ENCODE data around the gene KRT23.

Gene KRT23

DNA sequence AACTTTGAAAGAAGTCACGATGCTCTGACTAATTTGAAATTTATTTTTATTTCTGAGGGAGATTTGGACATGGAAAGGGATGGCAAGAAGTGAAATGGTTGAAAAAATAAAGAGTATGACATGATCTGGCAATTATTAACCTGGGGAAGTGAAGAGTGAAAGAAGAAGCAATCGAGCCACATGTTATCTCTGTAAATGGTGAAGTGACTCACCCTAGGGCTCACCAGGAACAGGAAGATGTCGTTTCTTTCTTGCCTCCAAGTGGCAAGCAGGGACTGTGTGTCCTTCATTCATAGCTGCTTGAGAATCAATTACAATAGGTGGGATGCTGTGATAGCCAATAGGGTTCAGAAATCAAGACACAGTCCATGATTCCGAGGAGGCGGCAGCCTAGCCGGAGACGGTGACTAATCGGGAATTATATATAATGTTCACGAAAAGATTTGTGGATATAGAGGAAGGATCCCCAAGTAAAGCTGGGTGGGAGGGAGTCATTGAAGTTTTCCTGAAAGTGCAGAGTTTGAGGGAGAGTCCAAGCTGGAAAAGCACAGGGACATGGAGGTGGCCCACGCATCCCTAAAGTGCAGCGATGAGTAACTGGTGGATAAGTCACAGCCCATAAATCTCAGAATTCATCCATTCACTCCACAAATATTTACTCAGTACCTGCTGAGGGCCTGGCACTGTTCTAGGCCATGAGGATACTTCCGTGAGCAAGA is 34.2 kb downstream of the KRT23 start:
- TF ChIP-seq MYC (IDR thresholded peaks at IDR 0.05; ENCODE audit: low read depth, low read length) (no peak), POLR2A (IDR thresholded peaks at IDR 0.05; ENCODE audit: extremely low read depth, insufficient read length) (no peak)
- TF ChIP-seq, protein P1, sequence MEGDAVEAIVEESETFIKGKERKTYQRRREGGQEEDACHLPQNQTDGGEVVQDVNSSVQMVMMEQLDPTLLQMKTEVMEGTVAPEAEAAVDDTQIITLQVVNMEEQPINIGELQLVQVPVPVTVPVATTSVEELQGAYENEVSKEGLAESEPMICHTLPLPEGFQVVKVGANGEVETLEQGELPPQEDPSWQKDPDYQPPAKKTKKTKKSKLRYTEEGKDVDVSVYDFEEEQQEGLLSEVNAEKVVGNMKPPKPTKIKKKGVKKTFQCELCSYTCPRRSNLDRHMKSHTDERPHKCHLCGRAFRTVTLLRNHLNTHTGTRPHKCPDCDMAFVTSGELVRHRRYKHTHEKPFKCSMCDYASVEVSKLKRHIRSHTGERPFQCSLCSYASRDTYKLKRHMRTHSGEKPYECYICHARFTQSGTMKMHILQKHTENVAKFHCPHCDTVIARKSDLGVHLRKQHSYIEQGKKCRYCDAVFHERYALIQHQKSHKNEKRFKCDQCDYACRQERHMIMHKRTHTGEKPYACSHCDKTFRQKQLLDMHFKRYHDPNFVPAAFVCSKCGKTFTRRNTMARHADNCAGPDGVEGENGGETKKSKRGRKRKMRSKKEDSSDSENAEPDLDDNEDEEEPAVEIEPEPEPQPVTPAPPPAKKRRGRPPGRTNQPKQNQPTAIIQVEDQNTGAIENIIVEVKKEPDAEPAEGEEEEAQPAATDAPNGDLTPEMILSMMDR (IDR thresholded peaks at IDR 0.05; ENCODE audit: low read depth, low read length): no peak
- TF ChIP-seq, protein P2, sequence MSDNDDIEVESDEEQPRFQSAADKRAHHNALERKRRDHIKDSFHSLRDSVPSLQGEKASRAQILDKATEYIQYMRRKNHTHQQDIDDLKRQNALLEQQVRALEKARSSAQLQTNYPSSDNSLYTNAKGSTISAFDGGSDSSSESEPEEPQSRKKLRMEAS (IDR thresholded peaks at IDR 0.05; ENCODE audit: low read depth, low read length): no peak
- H3K4me3 ChIP-seq (ENCODE audit: low read depth, low read length): no peak overlapping the region

DNA sequence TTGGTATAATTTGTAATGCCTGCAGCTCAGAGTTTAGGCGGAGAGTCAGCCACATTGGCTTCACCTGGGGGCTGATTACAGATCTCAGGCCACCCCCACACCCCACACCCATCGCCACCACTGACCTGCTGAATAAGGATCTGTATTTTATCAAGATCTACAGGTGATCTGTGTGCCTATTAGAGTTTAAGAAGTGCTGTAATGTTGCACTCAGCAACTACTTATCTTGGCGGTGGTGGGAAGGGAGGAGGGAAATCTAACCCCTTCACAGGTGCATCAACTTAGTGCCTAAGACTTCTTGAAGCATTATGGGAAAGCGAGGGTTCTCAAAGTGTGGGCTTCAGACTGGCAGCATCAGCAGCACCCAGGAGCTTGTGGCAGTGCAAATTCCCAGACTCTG is 34.9 kb downstream of the KRT23 start:
- H3K4me3 ChIP-seq (ENCODE audit: low read depth, low read length): no peak overlapping the region
- TF ChIP-seq, protein P1 (IDR thresholded peaks at IDR 0.05; ENCODE audit: low read depth, low read length): no peak
- TF ChIP-seq MYC (IDR thresholded peaks at IDR 0.05; ENCODE audit: low read depth, low read length) (no peak), POLR2A (IDR thresholded peaks at IDR 0.05; ENCODE audit: extremely low read depth, insufficient read length) (no peak)
- TF ChIP-seq, protein P2 (IDR thresholded peaks at IDR 0.05; ENCODE audit: low read depth, low read length): no peak
- no peak for DNase-seq (ENCODE audit: low read depth)

More for the DNA sequence above, 34.2 kb downstream of the KRT23 start:
- peak; percentile 33 for DNase-seq (ENCODE audit: low read depth)

DNA sequence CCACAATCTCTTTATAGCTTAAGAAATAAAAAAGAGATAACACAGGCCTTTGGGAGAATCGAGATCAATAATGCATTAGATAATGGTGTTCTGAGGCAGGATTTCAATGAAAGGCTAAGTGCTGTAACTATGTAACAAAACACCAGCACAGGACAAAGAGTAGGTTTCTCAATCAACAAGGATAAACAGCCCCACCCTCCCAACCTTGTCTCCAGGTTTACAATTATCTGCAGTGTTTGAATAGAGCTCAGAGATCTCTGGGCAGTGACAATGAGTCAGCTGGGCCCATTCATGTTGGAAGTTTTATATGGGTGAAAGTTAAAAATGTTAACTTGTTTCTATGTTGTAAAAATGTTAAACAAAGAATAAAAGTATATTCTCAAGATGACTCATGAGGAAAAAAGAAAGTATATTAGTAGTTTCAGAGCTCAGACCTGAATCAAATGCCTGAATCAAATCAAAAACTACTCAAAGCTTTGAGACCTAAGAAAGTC is 35.4 kb downstream of the KRT23 start:
- DNase-seq (ENCODE audit: low read depth): no peak
- TF ChIP-seq, protein P1 (IDR thresholded peaks at IDR 0.05; ENCODE audit: low read depth, low read length): no peak
- TF ChIP-seq, protein P2 (IDR thresholded peaks at IDR 0.05; ENCODE audit: low read depth, low read length): no peak
- TF ChIP-seq POLR2A (IDR thresholded peaks at IDR 0.05; ENCODE audit: extremely low read depth, insufficient read length): no peak
- TF ChIP-seq MYC (IDR thresholded peaks at IDR 0.05; ENCODE audit: low read depth, low read length): no peak
- no peak overlapping the region for H3K4me3 ChIP-seq (ENCODE audit: low read depth, low read length)

DNA sequence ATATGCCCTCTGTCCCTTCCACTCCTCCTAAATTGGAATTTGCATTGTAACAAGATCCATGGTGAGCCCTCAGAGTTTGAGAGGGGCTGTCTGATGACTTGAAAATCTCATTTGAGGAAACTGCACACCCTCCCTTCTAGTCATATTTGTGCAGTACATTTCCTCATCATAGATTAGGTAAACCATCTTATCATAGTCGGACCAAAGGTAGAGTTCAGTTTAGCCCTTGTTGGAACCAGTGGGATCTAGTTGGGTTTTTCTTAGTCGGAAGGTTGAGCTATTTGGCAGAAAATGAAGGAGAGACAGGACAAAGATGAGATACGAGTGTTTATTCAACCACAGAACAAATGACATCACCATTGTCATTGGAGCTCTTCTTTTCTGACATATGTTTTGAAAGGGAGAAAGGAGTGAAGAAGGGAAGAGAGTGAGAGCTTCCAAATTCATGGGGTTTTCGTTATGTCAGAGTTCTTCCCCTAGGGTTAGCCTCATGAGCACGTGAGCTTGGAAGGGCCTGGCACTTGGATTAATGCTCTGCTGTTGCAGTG is 36.6 kb downstream of the KRT23 start:
- DNase-seq (ENCODE audit: low read depth): no peak
- TF ChIP-seq, protein P2 (IDR thresholded peaks at IDR 0.05; ENCODE audit: low read depth, low read length): no peak
- no peak for TF ChIP-seq MYC (IDR thresholded peaks at IDR 0.05; ENCODE audit: low read depth, low read length)
- TF ChIP-seq, protein P1 (IDR thresholded peaks at IDR 0.05; ENCODE audit: low read depth, low read length): no peak
- TF ChIP-seq POLR2A (IDR thresholded peaks at IDR 0.05; ENCODE audit: extremely low read depth, insufficient read length): no peak
- no peak overlapping the region for H3K4me3 ChIP-seq (ENCODE audit: low read depth, low read length)

DNA sequence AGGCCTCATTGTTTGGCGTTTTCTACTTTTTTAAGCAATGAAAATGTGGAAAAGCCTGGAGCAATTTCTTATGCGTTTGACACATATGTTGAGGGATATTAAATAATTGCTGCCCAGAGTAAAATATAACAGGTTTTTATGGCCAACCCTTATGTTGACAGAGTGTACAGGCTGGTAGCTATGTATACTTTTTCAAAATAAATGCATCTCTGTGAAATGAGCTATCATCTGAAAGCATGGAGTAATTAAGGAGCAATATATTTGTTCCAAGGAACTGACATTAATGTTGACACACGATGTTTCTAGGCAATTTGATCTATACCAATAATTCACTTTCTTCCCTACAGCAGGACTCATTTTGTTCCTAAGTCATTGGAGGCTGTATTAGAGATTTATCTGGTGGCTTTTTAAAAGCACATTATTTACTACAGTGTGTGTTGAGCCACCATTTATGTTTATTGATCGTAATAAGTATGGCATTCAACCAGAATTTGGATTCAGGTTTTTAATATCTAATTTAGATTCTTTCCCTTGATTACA is 40.5 kb downstream of the KRT23 start:
- H3K4me3 ChIP-seq (ENCODE audit: low read depth, low read length): no peak overlapping the region
- DNase-seq (ENCODE audit: low read depth): no peak
- TF ChIP-seq, protein P2 (IDR thresholded peaks at IDR 0.05; ENCODE audit: low read depth, low read length): no peak
- TF ChIP-seq, protein P1 (IDR thresholded peaks at IDR 0.05; ENCODE audit: low read depth, low read length): no peak
- TF ChIP-seq MYC (IDR thresholded peaks at IDR 0.05; ENCODE audit: low read depth, low read length) (no peak), POLR2A (IDR thresholded peaks at IDR 0.05; ENCODE audit: extremely low read depth, insufficient read length) (no peak)
